GM21526 (cell line): Measurements from ENCODE around the gene ANKRD60.

ENCODE experiments used
- ATAC-seq: cut with Tn5 transposase; IDR thresholded peaks from one replicate; pipeline ENCODE4 v1.9.1; 2021; ENCODE audit warnings: moderate library complexity; ENCODE audit not compliant: unreplicated experiment, low FRiP score

The ANKRD60 gene

DNA sequence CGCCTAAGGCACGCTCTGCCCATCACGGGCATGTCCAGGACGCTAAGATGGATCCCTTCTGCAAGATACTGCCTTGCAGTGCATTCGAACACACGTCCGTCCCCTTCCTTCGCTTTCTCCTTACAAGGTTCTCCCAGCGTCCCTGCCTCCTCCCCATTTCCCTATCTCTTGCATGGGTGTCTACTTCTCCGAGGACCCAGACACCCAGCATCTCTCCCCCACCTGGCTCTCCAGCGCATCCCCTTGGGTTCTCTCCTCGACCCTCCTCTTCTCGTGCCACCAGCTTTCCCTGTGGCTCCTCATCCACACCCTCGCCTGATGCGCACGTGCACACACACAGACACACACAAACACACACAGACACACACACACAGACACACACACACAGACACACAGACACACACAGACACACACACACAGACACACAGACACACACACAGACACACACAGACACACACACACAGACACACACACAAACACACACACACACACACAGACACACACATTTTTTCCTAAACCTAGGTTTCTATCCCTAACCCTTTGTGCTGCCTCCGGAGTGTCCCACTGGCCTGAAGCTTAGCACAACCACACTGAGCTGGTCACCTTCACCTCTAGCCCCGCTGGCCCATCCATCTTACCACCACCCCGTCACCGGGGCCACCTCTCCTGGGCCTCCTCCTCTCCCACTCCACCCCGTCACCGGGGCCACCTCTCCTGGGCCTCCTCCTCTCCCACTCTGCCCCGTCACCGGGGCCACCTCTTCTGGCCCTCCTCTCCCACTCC is 31.9 kb downstream of the ANKRD60 start:
- ATAC-seq: no peak

DNA sequence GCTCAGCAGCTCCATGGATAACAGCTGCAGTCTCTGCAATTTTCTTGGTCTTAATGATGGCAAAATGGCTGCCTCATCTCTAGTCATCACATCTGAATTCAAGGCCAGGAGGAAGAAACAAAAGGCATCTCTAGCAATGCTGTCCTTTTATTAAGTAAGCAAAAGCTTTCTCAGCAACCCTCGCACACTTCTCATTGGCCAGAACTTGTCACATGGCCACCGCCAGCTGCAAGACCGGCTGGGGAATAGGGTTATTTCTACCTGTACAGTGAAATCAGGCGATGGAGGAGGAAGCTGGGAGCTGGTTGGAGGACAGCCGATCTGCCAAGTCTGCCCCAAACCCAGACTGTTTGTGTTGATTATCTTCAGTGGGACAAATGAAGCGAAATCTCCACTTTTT is 33.4 kb downstream of the ANKRD60 start:
- no peak for ATAC-seq

DNA sequence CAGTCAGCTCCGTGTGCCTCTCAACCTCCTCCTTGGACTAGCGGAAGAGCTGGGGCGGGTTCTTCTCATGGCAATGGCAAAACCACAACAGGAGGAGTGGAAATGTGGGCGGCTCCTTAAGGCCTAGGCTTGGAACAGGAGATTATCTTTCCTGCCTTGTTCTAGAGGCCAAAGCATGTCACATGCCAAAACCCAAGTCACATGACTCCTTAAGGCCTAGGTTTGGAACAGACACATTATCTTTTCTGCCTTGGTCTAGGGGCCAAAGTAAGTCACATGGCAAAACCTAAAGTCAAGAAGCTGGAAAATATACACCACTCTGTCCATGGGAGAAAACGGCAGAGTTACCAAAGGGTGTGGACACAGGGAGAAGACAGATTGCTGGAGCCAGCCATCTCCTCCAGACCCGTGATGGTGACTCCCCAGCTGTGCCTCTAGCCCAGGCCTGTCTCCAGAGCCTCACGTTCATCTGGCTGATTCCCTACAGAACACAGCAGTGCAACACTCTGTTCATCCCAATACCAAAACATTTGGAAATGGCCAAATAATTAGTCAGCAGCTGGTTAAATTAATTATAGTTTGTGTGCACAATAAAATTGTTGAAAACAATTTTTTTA is 34.2 kb downstream of the ANKRD60 start:
- no peak for ATAC-seq

DNA sequence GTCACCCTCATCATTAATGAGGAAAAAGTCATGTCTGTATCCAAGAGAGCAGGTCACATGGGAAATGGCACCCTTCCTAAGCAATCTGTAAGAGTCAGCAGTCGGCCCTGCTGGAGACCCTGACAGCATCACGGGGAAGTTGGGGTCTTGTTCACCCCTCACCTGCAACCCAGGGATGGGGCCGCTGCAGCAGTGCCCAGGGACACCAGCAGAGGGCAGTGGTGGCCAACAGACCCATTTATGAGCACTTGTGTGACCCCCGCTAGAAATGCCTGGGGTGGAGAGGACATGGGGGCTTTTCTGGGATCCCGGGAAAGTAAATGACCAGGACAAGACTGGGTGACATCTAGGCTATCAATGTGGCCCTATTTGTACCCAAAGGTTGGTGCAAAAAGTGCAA is 35.9 kb downstream of the ANKRD60 start:
- ATAC-seq: no peak

DNA sequence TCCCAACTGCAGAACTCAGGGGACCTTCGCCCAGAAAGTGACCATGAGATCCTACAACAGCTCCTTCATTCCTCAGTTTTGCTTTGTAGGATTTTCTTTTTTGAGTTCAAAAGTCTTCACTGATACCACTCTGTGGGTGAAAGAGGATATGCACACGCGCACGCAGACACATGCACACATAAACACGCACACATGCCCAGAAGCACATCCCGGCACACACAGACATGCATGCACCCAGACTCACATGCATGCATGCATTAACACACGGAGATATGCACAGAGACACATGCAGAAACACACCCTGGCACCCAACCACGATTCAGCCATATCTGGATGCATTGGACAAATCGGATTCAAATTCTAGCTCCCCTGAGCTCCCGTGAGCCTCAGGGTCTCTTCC is 36.4 kb downstream of the ANKRD60 start:
- no peak for ATAC-seq

DNA sequence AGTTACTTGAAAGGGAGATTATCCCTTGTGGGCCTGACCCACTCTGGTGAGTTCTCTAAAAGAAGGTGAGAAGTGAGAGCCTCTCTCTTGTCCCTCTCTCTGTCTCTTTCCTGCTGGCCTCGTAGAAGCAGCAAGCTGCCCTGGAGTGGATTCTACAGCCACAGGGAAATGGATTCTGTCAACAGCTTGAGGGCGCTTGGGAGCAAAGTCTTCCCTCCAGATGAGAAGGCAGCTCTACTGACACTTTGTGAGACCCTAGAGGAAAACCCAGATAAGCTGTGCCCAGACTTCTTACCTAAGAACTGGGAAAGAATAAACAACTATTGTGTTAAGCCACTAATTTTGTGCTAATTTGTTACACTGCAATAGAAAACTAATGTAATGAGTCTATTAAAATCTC is 39.9 kb downstream of the ANKRD60 start:
- no peak for ATAC-seq

DNA sequence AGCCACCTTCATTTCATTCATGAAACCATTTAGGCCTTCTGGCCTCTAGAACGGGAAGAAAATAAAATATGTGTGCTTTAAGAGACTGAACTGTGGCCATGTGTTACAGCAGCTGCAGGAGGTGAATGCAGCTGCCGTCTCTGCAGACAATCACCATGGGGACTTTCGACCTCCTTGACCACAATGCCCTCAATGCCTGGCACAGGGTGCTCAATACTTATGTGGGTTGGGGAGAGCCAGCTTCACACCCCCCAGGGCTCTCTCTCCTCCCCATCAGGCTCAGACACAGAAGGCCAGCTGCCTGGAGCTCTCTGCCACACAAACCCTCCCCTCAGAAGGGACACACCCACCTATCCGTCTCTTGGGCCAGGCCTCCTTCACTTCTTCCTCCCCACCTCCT is 43.5 kb downstream of the ANKRD60 start:
- no peak for ATAC-seq

DNA sequence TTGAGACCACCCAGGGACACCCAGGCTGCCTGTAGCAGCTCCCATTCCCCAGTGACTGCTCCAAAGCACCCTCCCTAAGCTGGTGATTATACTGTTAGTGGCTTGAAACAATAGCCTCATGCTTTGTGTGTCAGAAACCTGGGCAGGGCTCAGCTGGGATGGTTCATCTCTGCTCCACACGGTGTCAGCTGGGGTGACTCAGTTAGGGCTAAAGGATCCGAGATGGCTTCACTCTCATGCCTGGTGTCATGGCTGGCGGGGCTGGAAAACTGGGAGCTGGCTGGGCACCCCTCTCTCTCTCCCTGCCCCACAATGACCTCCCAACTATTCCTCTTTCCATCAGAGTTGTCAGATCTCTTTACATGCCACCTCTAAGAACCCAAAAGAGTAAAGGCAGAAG is 44.4 kb downstream of the ANKRD60 start:
- ATAC-seq: no peak

DNA sequence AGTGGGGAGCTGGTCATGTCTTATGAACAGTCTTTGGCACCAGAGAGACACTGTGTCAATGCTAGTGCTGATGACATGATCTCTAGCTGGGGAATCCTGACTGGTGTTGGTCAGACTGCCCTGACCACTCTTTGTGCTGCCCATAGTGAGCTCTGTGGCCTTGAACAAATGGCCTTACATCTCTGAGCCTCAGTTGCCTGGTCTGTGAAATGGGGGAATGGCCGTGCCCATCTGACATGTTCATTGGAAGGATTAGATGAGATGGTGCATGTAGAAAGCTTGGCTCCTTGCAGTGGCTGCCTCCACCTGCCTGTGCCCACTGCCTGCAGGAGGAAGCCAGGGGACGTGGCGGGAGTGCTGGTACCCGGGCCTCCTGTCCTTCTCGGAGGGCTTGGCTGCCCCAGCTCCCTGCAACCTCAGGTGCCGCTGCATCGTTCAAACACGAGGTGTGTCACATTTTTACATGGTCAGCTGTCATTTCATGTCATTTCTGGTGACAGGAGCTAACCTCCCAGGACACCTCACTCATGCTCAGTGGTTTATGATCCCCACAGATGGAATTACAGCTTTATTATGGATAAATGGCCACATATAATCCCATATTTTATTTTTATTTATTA is 45.8 kb downstream of the ANKRD60 start:
- no peak for ATAC-seq

DNA sequence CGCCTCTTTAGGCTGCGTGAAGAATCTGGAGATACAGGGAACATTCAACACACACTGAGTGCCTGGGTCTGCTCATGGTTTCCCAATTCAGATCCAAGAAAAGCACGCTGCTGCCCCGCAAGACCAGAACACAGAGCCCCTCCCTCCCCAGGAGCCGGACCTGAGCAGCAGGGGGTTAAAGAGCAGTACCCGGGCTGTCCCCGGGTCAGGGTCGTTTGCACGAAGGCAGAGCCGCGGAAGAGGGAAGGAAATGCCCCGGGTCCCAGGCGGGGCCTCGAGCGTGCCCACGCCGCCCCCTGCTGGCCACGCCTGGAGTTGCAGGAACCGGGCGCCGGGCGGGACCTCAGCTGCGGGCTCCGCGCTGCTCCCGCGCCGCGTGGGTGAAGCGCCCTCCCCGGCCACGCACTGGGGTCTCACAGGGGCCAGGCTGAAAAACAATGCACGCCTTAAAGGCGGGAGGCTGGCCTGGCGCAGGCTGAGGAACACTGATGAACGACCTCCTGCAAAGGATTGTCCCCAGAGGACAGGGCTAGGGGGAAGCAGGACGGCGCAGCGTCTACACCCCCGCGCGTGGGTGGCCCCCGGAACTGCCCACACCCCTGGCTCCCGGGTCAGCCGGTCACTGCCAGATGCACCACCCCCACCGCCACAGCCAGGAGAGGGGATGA is 48.9 kb downstream of the ANKRD60 start:
- no peak for ATAC-seq

DNA sequence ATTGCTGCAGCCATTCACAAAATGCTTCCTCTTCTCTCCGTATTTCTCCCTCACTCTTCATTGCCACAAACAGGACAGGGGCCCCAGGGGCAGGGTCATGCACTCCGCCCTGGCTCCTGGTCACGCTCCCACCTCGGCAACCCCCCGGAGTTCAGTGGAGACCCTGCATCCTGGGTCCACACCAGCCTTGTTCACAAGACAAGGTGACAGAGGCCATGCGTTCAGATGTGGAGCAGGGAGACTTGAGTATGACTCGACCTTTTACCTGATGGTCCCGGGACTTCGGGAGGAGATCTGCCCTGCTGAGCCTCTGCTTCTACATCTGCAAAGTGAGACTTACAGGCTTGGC is 49.4 kb downstream of the ANKRD60 start:
- no peak for ATAC-seq

DNA sequence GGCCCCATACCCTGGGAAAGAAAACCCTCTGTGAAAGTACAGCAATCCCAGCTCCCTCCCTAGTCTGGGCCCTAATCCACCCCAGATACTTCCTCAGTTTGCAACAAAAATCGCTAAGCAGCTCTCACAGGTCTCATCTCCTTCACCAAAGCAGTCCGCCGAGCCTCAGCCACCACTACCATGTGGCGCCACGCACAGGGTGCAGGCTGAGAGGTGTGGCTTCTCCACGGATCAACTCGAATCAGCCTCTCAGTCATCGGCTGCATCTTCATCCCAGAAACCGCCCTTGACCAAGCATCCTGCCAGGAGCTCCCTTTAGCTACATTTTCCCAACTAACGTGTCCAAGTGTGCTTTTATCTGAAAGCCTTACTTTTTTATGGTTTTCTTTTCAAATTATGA is 50.7 kb downstream of the ANKRD60 start:
- no peak for ATAC-seq

DNA sequence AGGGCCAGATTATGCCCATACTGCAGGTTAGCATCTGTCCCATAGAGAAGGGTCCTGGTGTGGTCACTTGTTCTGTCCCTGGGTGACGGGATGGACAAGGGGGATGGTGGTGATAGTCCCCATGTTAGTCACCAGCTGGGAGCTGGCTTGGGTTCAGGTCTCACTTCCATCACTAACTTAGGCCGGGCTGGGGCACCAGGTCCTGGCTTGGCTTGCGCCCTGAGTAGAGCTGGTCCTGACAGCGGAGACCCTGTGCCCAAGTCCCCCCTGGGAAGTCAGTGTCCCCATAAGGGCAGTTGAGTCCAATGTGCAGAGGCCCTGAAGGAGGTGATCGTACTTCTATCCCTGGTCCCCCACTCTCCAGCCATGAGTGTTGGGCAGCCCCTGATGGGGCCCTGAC is 52.6 kb downstream of the ANKRD60 start:
- no peak for ATAC-seq

DNA sequence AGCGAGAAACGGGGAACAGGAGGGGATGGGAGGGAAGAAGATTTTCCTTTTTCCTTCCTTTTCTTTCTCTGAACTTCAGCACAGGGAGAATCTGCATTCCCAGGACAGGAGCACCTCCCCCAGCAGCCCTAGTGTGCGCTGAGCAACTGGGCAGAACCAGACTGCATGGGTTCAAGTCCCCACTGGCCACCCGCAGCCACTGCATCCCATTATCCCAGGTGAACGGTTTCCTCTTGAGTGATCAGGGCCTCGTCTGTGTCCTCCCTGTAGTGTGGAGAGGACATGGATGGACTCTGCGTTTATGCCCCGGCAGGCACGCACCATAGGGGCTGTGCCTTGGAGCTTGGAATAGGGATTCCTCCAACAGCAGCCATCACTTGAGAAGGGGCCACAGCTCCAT is 53.0 kb downstream of the ANKRD60 start:
- ATAC-seq: no peak

DNA sequence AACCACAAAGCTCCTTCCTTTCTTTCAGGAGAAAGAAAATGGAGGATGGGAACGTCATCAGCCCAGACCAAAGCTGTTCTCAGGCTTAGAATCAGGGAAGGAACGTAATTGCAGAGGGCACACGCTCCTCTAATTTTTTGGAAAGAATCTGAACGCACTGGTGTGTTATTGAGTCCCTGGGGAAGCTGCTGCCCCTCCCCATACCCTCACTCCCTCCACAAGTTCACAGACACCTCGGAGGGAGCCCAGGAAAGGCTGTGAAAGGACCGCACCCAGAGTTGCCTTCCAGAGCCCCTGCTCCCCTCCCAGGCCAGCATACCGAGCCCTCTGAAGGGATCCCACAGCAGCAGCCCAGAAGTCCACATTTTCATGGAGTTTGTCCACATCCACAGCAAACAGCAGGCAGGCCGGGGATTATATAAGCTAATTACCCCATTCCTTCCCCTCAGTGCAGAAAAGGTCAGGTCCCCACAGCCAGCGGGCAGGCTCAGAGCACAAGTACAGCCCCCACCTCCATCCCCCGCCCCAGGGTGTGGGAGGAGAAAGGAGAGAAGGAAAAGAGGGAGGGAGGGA is 53.7 kb downstream of the ANKRD60 start:
- ATAC-seq: no peak

DNA sequence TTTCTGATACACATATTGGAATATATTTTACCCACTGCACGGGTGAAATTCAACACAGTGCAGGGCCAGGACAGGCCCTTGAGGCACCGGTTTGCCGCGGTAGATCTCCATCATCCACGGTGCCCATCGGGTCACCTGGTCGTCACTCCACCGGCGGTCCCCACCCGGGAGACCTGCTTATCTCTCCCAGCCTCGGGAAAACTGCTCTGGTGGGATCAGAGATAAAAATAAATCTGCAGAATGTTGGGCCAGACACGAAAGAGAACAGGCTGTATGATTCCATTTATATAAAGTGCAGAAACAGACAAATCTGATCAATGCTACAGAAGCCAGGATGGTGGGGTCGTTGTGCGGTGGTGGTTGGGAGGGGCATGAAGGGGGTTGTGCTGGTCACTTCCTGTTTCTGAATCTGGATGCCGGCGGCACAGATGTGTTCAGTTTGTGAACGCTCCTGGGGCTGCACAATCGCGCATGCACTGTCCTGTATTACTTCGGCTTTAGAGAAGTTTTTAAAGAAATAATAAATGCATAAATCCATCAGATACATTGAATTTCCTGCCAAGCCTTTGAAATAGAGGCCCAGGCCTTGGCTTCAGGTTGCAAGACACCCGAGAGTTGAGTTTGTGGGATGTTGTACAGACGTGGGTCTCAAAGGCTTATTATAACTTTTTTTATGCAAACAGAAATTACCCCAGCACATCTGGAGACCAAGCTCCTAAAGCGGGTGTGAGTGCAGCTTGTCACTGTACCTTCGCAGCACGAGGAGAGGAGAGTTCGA is 54.3 kb downstream of the ANKRD60 start:
- ATAC-seq: no peak

DNA sequence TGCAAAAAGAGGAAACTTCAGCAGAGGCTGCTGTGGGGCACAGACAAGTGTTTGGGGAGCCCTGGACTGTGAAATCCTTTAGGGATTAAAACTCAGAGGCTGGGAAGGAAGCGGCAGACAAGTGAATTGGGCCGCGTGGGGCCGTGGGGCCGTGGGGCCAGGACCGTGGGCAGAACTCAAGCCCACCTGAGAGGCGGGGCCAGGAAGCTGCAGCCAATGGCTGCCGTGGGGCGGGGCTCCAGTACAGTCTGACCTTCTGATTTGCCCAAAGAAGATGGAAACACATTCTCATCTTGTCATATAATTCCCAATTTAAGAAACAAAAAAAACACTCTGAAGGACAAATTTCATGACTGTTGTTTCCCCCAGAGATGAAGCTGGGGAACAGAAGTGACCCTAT is 55.4 kb downstream of the ANKRD60 start:
- no peak for ATAC-seq

DNA sequence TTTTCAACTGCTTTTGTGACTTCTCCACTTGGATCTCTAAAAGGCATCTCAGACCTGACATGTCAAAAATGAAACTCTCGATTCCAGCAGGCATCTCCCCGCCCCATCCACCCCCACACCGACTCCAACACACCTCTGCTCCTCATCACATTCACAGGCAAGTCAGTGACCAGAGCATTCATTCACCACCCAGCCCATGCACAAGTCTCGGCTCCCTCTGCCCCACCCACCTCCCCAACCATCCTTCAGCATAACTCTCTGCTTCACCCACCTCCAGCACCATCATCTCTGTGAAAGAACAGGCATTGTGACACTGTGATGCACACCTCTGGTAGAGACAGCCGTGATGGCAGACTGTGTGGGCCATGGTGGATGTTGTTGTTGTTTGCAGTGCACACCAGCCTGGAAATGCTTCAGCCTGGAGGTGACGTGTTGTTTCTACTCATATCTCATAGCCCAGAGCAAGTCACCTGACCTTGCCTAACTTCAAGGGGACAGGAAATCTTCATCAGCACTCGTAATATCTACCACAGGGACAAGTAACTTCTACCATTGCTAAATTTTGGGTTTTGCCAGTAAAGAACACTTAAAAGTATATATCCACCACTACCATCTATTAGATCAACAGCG is 56.5 kb downstream of the ANKRD60 start:
- no peak for ATAC-seq

DNA sequence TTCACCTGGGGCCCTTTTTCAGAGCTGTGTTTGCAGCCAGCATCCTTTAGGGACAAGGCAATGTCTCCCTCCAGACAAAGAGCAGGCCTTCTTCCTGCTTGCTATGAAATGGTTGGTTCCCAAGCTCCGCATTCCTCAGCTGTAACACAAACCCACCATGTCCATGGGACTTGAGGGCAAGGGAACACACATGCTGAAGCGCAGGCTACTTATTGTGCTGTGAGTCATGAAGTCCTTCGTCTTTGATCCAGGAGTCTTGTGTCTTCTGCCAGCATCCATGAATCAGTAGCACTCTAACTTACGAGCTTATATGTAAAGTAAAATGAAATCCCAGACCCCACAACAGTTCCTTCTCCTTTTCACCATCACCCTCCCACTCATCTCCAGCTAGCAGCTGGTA is 59.0 kb downstream of the ANKRD60 start:
- no peak for ATAC-seq

DNA sequence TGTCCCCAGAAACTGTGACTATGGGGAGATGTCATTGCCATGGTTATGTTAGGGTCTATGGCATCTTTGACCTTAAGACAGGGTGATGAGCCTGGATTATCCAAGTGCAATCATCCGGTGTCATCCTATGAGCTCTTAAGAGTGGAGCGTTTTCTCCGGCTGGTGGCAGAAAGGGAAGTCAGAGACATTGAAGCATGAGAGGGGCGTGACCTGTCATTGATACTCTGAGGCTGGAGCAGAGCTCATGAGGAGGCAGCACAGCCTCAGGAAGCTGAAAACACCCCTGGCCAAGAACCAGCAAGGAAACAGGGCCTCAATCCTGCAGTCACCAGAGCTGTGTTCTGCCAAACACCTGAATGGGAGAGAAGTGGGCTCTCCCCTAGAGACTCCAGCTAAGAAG is 59.6 kb downstream of the ANKRD60 start:
- ATAC-seq: no peak
